ENCODE measurements around the gene SLC43A3. TPM values are rescaled to one million over a fixed set of nuclear protein-coding genes. Genes with fewer than 3 reads are reported as not detected.

The SLC43A3 gene
- total RNA-seq, 1 experiment from 2014 or later: 8.6 TPM

- Histone ChIP-seq H3K36me3 (ENCODE audit: control insufficient read depth, insufficient read depth, low read length) (no peaks in the 10 kb centered on the region), H3K27me3 (ENCODE audit: control insufficient read depth, insufficient read depth, low read length) (peaks cover 3% of the 10 kb centered on the region; the same call in 1 of the 2 replicates), H3K27ac (ENCODE audit: low read length) (no peak overlapping the region), H3K4me3 (ENCODE audit: low read depth in 2 of 2, low read length in 2 of 2) (no peak overlapping the region), H3K9me3 (ENCODE audit: control insufficient read depth, insufficient read depth, low read depth, low read length) (no peaks in the 10 kb centered on the region), H3K4me1 (ENCODE audit: control insufficient read depth, insufficient read depth, low read length) (no peaks in the 10 kb centered on the region; the same call in 1 of the 2 replicates)
- TF ChIP-seq SIN3A (IDR thresholded peaks at IDR 0.05; ENCODE audit: borderline replicate concordance, insufficient read depth, low read depth, low read length) (no peak), REST (IDR thresholded peaks at IDR 0.05; ENCODE audit: insufficient read depth in 1 of 2, low read depth in 2 of 2, low read length in 1 of 2) (no peak), CTCF (IDR thresholded peaks at IDR 0.05) (no peak), POLR2AphosphoS5 (IDR thresholded peaks at IDR 0.05; ENCODE audit: low read depth, low read length) (no peak), TCF7L2 (IDR thresholded peaks at IDR 0.05; ENCODE audit: low read depth, low read length) (no peak)
- BruUV-seq (replicated peaks): no TSS peak
- in situ Hi-C loops (cut with HindIII; ENCODE audit: low pct_unique_long_range_greater_than_20kb, low sequenced_read_pairs): no loop called here
- ATAC-seq: no peak; the same call in 1 of the 2 replicates
- intact Hi-C loops (cut with micrococcal nuclease; ENCODE audit: unreplicated experiment): no loop called here
- ChIA-PET POLR2A (no interaction called here), CTCF (no interaction called here)
- DNase-seq (ENCODE audit: low read depth, low spot score): no peak
Measured at GRCh38 chr11:57376095-57377090, 50.5 kb downstream of the SLC43A3 start.

- DNase-seq (ENCODE audit: low read depth, low spot score) (no peak), ATAC-seq (no peak)
- in situ Hi-C loops (cut with HindIII; ENCODE audit: low pct_unique_long_range_greater_than_20kb, low sequenced_read_pairs): no loop called here
Measured at GRCh38 chr11:57375490-57375889, 51.4 kb downstream of the SLC43A3 start.

More at GRCh38 chr11:57375490-57375889, 51.4 kb downstream of the SLC43A3 start:
- intact Hi-C loops (cut with micrococcal nuclease; ENCODE audit: unreplicated experiment): no loop called here
- no peaks in the 10 kb centered on the region for H3K36me3 ChIP-seq (ENCODE audit: control insufficient read depth, insufficient read depth, low read length)
- ChIA-PET CTCF (no interaction called here), POLR2A (no interaction called here)
- H3K9me3 ChIP-seq (ENCODE audit: control insufficient read depth, insufficient read depth, low read depth, low read length): no peaks in the 10 kb centered on the region
- TF ChIP-seq POLR2AphosphoS5 (IDR thresholded peaks at IDR 0.05; ENCODE audit: low read depth, low read length): no peak
- TF ChIP-seq REST (IDR thresholded peaks at IDR 0.05; ENCODE audit: insufficient read depth in 1 of 2, low read depth in 2 of 2, low read length in 1 of 2): no peak
- H3K4me3 ChIP-seq (ENCODE audit: low read depth in 2 of 2, low read length in 2 of 2): no peak overlapping the region
- H3K4me1 ChIP-seq (ENCODE audit: control insufficient read depth, insufficient read depth, low read length): no peaks in the 10 kb centered on the region; the same call in 1 of the 2 replicates
- H3K27me3 ChIP-seq (ENCODE audit: control insufficient read depth, insufficient read depth, low read length): peaks cover 3% of the 10 kb centered on the region; the same call in 1 of the 2 replicates
- BruUV-seq (replicated peaks): no TSS peak
- no peak overlapping the region for H3K27ac ChIP-seq (ENCODE audit: low read length)

Measured in Panc1 (cell line).